Activated CD4-positive, CD25-positive, alpha-beta regulatory T cell (primary cell): Measurements from ENCODE around the gene GTF2E1.
"Not testable (repeated sequence)": the region's sequence is repeated elsewhere in the genome, so short reads cannot be mapped to it uniquely, and the experiment has no call there.

Experiments used
- DNase-seq, 4 experiments: peaks; one replicate each; lab custom pipeline; 2025; lab: John Stamatoyannopoulos, UW

GTF2E1 gene

GRCh38 chr3:120756061-120756460 lies 13.5 kb downstream of the GTF2E1 start:
- DNase-seq, result no peak

DNA sequence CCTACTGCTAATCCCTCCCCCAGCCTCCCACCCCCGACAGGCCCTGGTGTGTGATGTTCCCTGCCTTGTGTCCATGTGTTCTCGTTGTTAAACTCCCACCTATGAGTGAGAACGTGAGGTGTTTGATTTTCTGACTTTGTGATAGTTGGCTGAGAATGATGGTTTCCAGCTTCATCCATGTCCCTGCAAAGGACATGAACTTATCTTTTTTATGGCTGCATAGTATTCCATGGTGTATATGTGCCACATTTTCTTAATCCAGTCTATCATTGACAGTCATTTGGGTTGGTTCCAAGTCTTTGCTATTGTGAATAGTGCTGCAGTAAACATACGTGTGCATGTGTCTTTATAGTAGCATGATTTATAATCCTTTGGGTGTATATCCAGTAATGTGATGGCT lies 16.0 kb downstream of the GTF2E1 start:
- not testable (repeated sequence) for DNase-seq

- DNase-seq, result no peak
Measured at GRCh38 chr3:120762615-120763014, 20.1 kb downstream of the GTF2E1 start.

- DNase-seq, result no peak
Measured at GRCh38 chr3:120763601-120764000, 21.1 kb downstream of the GTF2E1 start.

GRCh38 chr3:120764206-120764605 lies 21.7 kb downstream of the GTF2E1 start:
- DNase-seq, result no peak

GRCh38 chr3:120765830-120766493 lies 23.4 kb downstream of the GTF2E1 start:
- DNase-seq, result no peak

DNA sequence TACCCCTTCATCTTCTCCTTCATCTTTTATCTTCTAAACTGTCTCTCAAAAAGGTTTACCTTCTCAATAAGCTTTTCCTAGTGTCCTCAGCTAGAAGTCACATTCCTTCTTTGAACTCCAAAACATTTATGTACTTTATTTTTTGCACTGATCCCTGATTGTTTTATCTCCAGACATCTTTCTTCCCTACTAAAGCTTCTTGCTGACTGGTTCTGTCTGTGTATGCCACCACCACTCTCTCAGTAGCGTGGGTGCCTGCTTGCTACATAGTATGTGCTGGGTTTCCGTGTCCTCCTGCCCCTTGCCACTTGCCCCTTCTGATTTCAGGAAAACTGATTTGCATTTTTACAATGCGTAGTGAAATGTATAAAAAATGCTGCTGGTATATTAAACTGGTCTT lies 24.0 kb downstream of the GTF2E1 start:
- no peak for DNase-seq

- no peak for DNase-seq
Measured at GRCh38 chr3:120767106-120767505, 24.6 kb downstream of the GTF2E1 start.

DNA sequence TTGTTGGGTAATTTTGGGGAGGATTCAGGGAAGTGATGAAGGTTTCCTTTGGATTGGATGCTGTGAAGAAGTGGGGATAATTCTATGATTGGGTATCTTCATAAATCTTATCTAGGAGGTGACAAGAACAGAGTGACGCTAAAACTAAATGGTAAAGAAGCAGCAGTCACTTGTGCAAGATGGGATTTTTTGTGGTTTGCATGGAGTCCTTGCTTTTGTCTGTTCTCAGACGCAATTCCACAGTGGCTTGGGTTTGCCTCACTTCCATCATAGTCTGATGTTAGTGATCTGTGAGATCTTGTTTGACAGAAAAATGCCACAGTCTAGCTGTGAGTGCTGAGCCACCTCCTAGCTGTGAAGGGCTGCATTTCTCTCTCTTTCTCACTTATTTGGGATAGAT lies 26.9 kb downstream of the GTF2E1 start:
- no peak for DNase-seq

- DNase-seq, result no peak
Measured at GRCh38 chr3:120770891-120771290, 28.3 kb downstream of the GTF2E1 start.

- no peak for DNase-seq
Measured at GRCh38 chr3:120772081-120772480, 29.5 kb downstream of the GTF2E1 start.

- DNase-seq, result no peak
Measured at GRCh38 chr3:120773932-120774331, 31.4 kb downstream of the GTF2E1 start.

- no peak for DNase-seq
Measured at GRCh38 chr3:120775411-120775810, 32.9 kb downstream of the GTF2E1 start.

- DNase-seq, result no peak
Measured at GRCh38 chr3:120778776-120779175, 36.2 kb downstream of the GTF2E1 start.

- DNase-seq, result no peak
Measured at GRCh38 chr3:120780977-120781376, 38.4 kb downstream of the GTF2E1 start.

DNA sequence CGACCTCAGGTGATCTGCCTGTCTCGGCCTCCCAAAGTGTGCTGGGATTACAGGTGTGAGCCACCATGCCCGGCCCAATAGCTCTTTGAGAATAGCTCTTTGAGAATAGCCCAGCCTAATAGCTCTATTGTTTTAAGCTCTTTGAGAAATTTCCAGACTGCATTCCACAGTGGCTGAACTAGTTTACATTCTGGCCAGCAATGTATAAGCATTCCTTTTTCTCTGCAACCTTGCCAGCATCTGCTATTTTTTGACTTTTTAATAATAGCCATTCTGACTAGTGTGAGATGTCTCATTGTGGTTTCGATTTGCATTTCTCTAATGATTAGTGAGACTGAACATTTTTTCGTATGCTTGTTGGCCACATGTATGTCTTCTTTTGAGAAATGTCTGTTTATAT lies 43.3 kb downstream of the GTF2E1 start:
- not testable (repeated sequence) for DNase-seq

DNA sequence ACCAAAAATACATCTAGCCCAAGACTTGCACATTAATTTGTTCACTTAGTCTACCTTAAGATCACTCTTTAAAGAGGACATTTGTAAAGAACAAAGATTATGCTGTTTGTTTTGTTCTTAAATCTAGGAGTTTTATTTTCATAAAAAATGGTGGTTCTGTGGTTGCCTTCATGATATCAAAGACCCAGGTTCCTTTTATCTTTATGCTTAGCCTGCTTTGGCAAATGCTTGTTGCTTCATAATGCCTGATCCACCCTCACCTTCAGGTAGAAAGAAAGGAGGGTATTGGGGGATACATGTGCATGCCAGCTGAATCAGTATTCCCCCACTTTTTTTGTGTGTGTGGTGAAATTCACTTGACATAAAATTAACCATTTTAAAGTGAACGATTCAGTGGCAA lies 48.5 kb downstream of the GTF2E1 start:
- no peak for DNase-seq

- no peak for DNase-seq
Measured at GRCh38 chr3:120791913-120792312, 49.4 kb downstream of the GTF2E1 start.

DNA sequence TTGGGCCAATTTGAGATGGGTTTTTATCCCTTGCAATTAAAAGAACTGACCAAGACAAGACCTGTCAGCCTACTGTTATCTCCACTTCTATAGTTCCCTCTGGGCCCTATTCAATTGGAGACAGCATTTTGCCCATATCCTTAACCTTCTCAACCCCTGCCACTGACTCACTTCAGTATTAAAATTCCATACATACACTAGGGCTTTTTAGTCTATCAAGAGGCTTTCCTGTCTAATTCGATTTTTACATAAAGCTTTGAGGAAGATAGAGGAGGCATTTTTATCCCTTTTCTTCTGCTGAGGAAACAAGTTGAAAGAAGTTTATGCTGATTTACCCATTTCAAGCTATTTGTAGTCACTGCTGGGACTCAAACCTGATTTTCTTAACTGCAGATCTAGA lies 51.1 kb downstream of the GTF2E1 start:
- DNase-seq, result no peak

DNA sequence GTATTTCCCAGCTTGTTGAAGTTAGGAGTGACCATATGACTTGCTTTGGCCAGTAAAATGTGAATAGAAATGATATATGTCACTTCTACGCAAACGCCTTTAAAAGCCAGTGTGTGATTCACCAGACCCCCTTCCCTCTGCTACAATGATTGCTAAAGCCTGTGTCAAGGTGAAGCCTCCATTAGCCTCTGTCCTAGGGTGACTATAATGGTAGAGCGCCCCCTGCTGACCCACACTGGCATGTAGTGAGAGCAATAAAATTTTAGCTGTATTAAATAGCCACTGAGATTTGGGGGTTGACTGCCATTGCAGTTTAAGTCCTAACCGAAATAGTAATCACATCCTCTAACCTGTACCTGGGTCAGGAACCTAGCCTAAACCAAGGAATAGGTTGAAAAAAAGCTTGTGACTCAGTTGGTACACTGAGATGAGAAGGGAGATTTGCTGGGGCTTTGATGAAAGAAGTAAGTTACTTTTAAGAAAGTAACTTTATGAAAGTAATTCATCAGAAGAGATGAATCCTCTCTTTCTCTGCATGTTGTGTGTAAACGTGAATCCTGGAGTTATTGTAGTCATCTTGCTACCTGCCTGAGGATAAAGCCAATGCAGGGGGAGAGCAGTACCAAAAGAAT lies 52.6 kb downstream of the GTF2E1 start:
- peak; percentile 60 to 75 (median 68) for DNase-seq

DNA sequence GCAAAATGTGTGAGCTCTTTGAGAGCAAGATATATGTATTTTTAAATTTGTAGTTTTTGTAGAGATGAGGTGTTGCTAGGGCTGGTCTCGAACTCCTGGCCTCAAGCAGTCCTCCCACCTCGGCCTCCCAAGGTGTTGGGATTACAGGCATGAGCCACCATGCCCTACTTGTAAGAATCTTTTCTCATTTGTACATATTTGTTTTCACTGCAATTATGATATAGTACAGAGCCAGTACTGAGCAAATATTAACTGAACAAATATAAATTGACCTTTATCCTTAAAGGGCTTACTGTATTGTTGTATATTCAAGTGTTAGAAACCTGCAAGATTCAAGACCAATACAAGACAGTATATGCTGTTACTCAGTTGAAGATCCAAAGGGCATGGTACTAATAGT lies 53.4 kb downstream of the GTF2E1 start:
- no peak for DNase-seq

DNA sequence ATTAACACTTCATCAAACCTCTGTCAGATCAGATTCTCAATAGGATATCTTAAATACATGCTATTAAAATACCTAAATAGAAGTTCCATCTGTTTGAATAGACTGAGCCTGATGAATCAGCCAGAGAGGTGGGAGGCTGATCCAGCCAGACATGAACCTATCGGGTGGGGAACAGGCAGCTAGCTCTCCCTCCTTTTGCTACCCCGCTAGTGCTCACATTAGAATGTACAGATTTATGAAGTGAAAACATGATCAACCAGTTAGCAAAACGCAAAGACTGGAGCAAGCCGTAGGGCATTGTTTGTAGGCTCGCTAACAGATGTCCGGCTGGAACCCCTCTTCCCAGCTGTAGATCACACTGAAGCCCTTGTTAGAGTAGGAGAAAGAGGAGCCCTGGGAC lies 54.4 kb downstream of the GTF2E1 start:
- DNase-seq, result no peak

GRCh38 chr3:120797857-120798256 lies 55.3 kb downstream of the GTF2E1 start:
- no peak for DNase-seq

- no peak for DNase-seq
Measured at GRCh38 chr3:120798346-120798745, 55.8 kb downstream of the GTF2E1 start.
